ENCODE results near the gene UBE2F.
"Not testable (repeated sequence)": the region's sequence is repeated elsewhere in the genome, so short reads cannot be mapped to it uniquely, and the experiment has no call there.

The UBE2F gene

DNA sequence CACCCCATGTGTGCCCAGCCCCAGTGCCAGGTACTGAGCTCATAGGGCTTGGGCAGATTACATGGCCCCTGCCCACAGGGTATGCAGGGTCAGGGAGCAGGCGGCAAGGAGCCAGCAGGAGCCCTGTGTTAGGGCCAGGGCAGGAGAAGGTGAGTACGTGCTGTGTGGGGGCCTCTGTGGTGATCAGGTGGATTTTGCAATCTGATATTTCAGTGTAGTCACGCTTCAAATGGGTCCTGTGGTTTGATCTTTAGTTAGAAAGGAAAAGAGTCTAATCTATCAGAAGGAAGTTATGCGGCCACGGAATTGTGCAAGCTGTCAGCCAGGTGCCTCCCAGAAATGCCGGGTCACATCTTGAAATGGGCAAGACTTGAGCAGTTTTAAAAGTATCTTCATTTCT lies 13.9 kb downstream of the UBE2F start:
- no peak for DNase-seq

DNA sequence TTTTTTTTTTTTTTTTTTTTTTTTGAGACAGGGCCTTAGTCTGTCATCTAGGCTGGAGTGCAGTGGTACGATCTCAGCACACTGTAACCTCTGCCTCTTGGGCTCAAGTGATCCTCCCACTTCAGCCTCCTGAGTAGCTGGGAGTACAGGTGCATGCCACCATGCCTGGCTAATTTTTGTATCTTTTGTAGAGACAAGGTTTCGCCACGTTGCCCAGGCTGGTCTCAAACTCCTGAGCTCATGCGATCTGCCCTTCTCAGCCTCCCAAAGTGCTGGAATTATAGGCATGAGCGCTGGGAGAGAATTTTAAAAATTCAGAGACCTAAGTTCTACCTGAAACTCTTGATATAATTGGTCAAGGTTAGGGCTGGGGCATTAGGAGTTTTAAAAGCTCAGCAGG lies 14.8 kb downstream of the UBE2F start:
- not testable (repeated sequence) for DNase-seq

GRCh38 chr2:237982039-237982725 lies 15.4 kb downstream of the UBE2F start:
- no peak for DNase-seq

GRCh38 chr2:237983922-237984321 lies 17.1 kb downstream of the UBE2F start:
- no peak for DNase-seq

- DNase-seq = no peak
These were observed 20.5 kb downstream of the UBE2F start for GRCh38 chr2:237987268-237987667.

DNA sequence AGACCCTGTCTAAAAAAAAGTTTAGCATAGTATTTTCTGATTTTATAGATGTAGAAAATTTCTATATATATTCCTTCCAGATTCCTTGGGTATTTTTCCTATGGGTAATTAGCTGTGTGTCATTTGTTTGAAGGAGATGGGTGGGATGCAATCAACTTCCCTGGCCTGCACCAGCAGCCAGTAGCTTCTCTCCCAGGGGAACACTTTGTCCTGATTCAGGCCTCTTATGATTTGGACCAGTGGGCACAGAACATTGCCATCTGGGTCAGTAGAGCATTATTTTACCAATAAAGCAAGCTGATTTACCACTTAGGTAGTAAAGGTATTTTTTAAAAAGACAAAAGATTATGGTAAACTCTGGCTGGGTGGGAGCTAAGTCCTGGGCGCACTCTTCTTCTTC lies 26.9 kb downstream of the UBE2F start:
- no peak for DNase-seq

DNA sequence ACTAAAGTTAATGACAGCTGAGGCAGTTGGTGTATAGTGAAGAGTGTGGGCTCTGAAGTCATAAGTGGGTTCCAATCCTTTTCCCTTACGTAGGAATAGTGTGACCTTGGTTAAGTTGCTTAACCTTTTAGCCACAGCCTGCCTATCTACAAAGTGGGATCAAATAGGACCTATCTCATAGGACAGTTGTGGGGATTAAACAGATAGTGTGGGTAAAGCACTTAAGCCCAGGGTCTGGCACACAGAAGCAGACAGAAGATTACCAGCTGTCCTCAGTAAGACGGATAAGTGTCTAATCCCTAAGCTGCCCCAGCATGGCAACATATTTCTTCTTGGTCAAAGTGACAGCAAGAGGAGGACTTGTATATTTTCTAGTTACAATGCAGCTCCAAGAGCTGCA lies 28.2 kb downstream of the UBE2F start:
- no peak for DNase-seq

DNA sequence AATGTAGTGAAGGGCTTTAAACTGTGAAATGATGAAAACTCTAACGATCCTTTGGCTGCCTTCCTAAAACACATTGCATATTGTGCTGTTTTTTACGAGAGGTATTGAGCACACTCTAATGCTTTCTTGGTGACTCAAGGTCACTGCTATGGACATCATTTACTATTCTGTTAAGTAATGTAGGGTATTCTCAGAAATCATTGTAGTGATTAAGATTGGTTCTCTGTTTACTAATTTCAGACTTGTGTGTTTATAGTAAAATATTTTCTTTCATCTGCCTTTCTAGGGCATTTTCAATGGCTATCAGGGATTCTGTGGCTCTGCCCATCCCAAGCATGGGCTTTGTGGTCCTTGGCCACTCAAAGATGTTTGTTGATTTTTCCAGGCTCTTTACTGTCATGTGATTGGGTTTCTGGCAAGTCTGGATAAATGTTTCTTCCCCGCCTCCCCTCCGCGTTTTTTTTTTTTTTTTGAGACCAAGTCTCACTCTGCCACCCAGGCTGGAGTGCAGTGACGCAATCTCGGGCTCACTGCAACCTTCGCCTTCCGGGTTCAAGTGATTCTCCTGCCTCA lies 29.3 kb downstream of the UBE2F start:
- DNase-seq = no peak

- DNase-seq = no peak
These were observed 30.7 kb downstream of the UBE2F start for GRCh38 chr2:237997521-237997920.

GRCh38 chr2:237998530-237998929 lies 31.7 kb downstream of the UBE2F start:
- no peak for DNase-seq

GRCh38 chr2:238003234-238004031 lies 36.6 kb downstream of the UBE2F start:
- no peak for DNase-seq

- no peak for DNase-seq
These were observed 37.4 kb downstream of the UBE2F start for GRCh38 chr2:238004077-238004830.

GRCh38 chr2:238005528-238005927 lies 38.7 kb downstream of the UBE2F start:
- DNase-seq = no peak

DNA sequence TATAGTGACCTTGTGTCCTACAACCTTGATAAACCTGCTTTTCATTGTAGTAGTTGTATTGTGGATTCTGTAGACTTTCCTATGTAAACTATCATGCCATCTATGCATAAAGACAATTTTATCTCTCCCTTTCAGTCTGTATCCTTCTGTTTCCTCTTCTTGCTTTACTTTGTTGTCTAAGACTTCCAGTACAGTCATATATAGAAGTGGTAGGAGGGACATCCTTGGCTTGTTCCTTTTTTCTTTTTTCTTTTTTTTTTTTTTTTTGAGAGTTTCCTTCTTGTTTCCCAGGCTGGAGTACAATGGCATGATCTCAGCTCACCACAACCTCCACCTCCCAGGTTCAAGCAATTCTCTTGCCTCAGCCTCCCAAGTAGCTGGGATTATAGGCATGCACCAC lies 39.7 kb downstream of the UBE2F start:
- no peak for DNase-seq

DNA sequence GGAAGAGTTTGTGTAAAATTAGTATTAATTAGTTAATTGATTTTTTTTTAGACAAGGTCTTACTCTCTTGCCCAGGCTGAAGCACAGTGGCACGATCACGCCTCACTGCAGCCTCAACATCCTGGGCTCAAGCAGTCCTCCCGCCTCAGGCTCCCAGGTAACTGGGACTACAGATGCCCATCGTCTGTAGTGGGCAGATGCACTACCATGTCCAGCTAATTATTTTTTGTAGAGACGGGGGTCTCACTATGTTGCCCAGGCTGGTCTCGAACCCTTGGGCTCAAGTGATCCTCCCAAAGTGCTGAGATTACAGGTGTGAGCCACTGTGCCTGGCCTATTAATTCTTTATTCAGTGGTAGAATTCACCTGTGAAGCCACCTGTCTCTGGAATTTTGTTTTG lies 41.1 kb downstream of the UBE2F start:
- no peak for DNase-seq

GRCh38 chr2:238009563-238009962 lies 42.7 kb downstream of the UBE2F start:
- DNase-seq = no peak

- no peak for DNase-seq
These were observed 43.8 kb downstream of the UBE2F start for GRCh38 chr2:238010572-238010971.

- DNase-seq = no peak
These were observed 47.0 kb downstream of the UBE2F start for GRCh38 chr2:238013806-238014205.

DNA sequence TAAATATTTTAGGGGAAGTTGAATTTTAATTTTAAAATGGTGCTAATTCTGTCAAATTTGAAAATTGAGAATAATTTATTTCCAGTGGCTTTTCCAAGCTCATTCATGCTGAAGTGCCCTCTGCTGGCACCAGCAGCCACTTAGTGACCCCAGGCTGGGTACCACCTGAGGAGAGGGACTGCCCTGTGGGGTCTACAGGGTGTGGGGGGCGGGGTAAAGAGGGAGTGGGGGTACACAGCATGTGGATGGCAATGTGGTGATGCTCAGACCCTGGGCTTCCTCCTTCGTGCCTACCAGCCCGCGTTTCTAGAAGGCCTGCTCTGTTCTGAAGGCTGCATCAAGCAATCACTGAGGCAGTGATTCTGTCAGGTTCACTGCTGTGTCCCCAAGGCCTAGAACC lies 48.9 kb downstream of the UBE2F start:
- no peak for DNase-seq

DNA sequence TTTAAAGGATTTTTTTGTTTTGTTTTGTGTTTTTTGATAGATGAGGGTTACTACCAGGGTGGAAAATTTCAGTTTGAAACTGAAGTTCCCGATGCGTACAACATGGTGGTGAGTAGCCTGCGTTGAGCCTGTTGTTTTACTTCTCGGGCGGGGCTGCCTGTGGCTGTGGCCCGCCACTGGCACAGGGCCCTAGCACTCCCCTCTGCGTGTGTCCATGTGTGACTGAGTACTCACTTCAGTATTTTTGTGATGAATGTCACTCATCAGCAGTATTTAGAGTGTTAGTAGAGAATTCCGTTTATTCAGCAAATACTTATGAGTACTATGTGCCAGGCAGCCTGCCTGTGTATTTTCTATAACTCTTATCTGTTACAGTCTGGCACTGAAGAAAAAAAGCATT lies 49.7 kb downstream of the UBE2F start:
- no peak for DNase-seq

DNA sequence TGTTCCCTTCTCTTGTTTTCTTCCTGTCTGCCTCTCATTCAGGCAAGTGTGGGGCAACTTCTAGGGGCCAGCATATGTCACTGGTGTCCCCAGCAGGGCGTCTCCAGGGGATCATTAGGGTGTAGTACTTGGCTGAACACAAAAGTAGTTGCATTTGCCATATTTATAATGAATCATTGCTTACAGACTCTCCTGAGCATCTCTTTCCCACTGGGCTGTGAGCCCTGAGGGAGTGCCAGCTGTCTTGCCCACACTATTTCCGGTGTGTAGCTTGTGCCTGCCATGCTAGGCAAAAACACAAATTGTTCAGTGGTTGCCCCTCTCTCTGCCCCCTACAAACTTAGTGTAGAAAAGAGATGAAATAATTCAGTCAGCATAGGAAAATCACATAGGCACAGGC lies 53.1 kb downstream of the UBE2F start:
- no peak for DNase-seq

DNA sequence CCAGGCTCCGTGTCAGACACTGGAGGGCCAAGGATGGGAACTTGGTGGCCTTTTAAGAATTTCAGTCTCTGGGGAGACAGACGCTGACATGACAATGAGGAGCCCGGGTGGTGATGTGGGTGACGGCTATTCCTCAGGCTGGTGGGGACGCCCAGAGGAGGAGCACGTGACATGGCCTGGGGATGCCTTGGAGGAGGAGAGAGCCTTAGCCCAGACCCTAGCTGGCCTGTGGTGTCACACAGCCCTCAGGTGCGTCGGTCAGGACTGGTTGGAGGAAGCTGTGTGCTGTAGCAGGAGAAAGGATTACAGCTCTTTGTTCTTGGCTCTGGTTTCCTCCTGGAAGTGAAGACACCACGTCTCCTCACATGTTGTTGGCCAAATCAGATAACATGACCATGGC lies 54.0 kb downstream of the UBE2F start:
- DNase-seq = no peak

GRCh38 chr2:238021327-238021726 lies 54.5 kb downstream of the UBE2F start:
- DNase-seq = no peak

Measured in activated naive CD4-positive, alpha-beta T cell (primary cell).